Kidney epithelial cell (primary cell): ENCODE data around the gene DIP2C. TPM values are rescaled to one million over a fixed set of nuclear protein-coding genes. Genes with fewer than 3 reads are reported as not detected.

Source experiments
- DNase-seq: peaks from one replicate; pipeline ENCODE4 v3.0.0-alpha.2; 2010; ENCODE audit warnings: low read depth
- H3K27me3 ChIP-seq: 2 replicates; pipeline ENCODE4 v1.6.0; 2011; ENCODE audit warnings: low read length; ENCODE audit not compliant: control insufficient read depth, insufficient read depth
- H3K36me3 ChIP-seq: 2 replicates; pipeline ENCODE4 v1.5.1; 2011; ENCODE audit warnings: low read length; ENCODE audit not compliant: control insufficient read depth, insufficient read depth
- H3K4me3 ChIP-seq: 2 replicates; pipeline ENCODE4 v1.5.1; 2011; ENCODE audit warnings: low read depth, mild to moderate bottlenecking, control low read depth, low read length
- CTCF ChIP-seq: IDR thresholded peaks from 2 replicates; pipeline ENCODE4 v1.5.1; 2011; ENCODE audit warnings: mild to moderate bottlenecking, moderate library complexity, low read length, control low read depth, inconsistent platforms; ENCODE audit not compliant: insufficient read depth, poor library complexity, severe bottlenecking
- total RNA-seq: library from RNA; depleted of rRNA; stranded (reverse); fragments of >200 nt; gene quantifications from 2 replicates; pipeline ENCODE4 v1.2.3, GENCODE V29; 2015

Gene DIP2C
- total RNA-seq, 1 donor from 2014 or later, result 19.2 TPM

- TF ChIP-seq CTCF, result no peak
- H3K27me3 ChIP-seq, result no peaks in the 10 kb centered on the region
- no peak overlapping the region for H3K4me3 ChIP-seq
- DNase-seq, result peak; percentile 10
- H3K36me3 ChIP-seq, result peaks cover 1% of the 10 kb centered on the region
Measured at GRCh38 chr10:239109-239508, 450.4 kb downstream of the DIP2C start.

GRCh38 chr10:235915-236314, 453.6 kb downstream of the DIP2C start:
- Histone ChIP-seq H3K4me3 (no peak overlapping the region), H3K27me3 (no peaks in the 10 kb centered on the region), H3K36me3 (no peaks in the 10 kb centered on the region)
- TF ChIP-seq CTCF, result no peak
- no peak for DNase-seq

- no peaks in the 10 kb centered on the region for H3K27me3 ChIP-seq
- no peaks in the 10 kb centered on the region for H3K36me3 ChIP-seq
- H3K4me3 ChIP-seq, result no peak overlapping the region
- TF ChIP-seq CTCF, result no peak
- no peak for DNase-seq
Measured at GRCh38 chr10:234708-235406, 454.6 kb downstream of the DIP2C start.

GRCh38 chr10:232878-233277, 456.6 kb downstream of the DIP2C start:
- no peak for TF ChIP-seq CTCF
- no peak overlapping the region for H3K4me3 ChIP-seq
- no peak for DNase-seq
- H3K36me3 ChIP-seq, result no peaks in the 10 kb centered on the region
- no peaks in the 10 kb centered on the region for H3K27me3 ChIP-seq

GRCh38 chr10:232061-232460, 457.4 kb downstream of the DIP2C start:
- no peaks in the 10 kb centered on the region for H3K36me3 ChIP-seq
- no peak for TF ChIP-seq CTCF
- no peaks in the 10 kb centered on the region for H3K27me3 ChIP-seq
- no peak for DNase-seq
- H3K4me3 ChIP-seq, result no peak overlapping the region

- DNase-seq, result no peak
- no peaks in the 10 kb centered on the region for H3K27me3 ChIP-seq
- no peak overlapping the region for H3K4me3 ChIP-seq
- H3K36me3 ChIP-seq, result no peaks in the 10 kb centered on the region
- TF ChIP-seq CTCF, result peak; percentile 19
Measured at GRCh38 chr10:230758-231157, 458.7 kb downstream of the DIP2C start.
